ENCODE results near the gene HCAR1.
A peak's percentile ranks its signal among the peaks of the same experiment; 100 is the strongest.
"Not testable (repeated sequence)": the region's sequence is repeated elsewhere in the genome, so short reads cannot be mapped to it uniquely, and the experiment has no call there.

Gene HCAR1

GRCh38 chr12:122721057-122721545, 9.5 kb downstream of the HCAR1 start:
- DNase-seq (ENCODE audit: low spot score), result no peak

- DNase-seq (ENCODE audit: low spot score), result not testable (repeated sequence)
Observed at GRCh38 chr12:122716658-122717057, 14.0 kb downstream of the HCAR1 start, which contains the start of gene HCAR3. HCAR3 (minus strand) TSS chr12:122716811; CDS start chr12:122716737, 74 bp downstream.

DNA sequence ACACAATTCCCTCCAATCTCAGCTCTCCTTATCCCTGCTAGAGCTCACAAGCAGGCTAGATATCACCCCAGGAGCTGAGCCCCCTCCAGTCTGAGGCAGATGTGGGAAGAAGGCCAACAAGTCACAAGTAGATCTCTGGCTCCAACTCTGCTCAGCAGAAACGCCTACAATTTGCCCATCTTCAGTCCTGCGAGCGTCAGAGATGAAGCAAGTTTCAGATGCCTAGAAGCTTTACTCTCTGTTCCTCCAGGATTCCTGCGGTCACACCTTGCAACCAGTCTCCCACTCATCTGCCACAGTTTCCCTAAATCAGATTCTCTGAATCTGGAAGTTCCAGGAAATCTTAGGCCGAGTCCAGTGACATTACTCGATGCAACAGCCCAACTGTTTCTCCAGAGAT, 15.4 kb downstream of the HCAR1 start:
- DNase-seq (ENCODE audit: low spot score), result not testable (repeated sequence)

DNA sequence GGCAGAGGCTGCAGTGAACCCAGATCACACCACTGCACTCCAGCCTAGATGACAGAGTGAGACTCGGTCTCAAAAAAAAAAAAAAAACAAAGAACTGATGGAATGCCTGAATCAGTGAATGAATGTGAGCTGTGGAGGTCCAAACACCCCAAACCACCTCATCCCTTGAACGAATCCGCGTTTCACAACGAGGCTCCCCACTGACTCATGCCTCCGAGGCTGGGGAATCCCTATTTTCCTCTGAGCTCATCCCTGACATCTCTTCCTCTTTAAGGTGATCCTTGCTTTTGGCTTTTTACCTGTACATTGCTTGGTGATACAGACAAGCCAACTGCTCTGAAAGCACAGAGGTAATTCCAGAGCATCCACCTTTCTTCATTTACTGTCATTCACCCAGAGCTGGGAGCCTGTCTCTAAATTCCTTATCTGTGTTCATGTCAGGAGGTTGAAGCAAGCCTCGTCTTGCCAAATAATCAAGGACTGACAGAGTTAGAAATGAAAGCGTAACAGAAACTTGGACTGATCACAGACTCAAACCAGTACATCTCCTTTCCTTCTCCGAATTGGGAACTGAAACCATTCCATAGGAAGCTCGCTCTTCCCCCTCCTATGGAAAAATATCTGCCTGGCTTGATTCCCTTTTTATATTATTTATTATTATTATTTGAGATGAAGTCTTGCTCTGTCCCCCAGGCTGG, 17.0 kb downstream of the HCAR1 start:
- not testable (repeated sequence) for DNase-seq (ENCODE audit: low spot score)

- DNase-seq (ENCODE audit: low spot score), result not testable (repeated sequence)
Observed at GRCh38 chr12:122711266-122711665, 19.4 kb downstream of the HCAR1 start.

DNA sequence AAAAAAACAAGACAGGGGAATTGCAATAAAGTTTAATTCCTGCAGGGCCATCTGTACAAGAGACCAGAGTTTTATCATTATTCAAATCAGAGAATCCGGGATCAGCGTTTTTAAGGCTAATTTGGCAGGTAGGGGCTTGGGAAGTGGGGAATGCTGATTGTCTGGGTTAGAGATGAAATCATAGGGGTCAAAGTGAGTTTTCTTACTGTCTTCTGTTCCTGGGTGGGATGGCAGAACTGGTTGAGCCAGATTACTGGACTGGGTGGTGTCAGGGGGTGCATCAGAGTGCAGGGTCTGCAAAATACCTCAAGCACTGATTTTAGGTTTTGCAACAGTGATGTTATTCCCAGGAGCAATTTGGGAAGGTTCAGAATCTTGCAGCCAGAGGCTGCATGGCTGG, 20.3 kb downstream of the HCAR1 start:
- DNase-seq (ENCODE audit: low spot score), result not testable (repeated sequence)

DNA sequence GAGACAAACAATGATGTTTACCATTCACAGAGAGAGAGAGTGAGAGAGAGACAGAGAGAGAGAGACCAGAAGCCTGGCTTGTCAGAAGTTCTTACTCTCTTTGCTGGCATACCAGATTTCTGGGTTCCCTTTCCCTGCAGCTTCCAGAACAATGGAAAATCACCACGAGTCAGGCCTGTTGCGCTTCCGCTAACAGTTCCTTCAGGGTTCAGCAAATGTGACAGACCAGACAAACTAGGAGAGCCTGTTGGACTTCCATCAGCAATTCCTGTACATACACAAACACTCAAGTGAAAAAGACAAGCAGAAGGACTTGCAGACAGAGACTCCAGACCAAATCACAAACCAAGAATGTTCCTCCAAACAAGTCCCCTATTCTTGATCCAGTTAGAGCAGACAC, 21.4 kb downstream of the HCAR1 start:
- not testable (repeated sequence) for DNase-seq (ENCODE audit: low spot score)

GRCh38 chr12:122703841-122704240, 26.8 kb downstream of the HCAR1 start:
- not testable (repeated sequence) for DNase-seq (ENCODE audit: low spot score)

DNA sequence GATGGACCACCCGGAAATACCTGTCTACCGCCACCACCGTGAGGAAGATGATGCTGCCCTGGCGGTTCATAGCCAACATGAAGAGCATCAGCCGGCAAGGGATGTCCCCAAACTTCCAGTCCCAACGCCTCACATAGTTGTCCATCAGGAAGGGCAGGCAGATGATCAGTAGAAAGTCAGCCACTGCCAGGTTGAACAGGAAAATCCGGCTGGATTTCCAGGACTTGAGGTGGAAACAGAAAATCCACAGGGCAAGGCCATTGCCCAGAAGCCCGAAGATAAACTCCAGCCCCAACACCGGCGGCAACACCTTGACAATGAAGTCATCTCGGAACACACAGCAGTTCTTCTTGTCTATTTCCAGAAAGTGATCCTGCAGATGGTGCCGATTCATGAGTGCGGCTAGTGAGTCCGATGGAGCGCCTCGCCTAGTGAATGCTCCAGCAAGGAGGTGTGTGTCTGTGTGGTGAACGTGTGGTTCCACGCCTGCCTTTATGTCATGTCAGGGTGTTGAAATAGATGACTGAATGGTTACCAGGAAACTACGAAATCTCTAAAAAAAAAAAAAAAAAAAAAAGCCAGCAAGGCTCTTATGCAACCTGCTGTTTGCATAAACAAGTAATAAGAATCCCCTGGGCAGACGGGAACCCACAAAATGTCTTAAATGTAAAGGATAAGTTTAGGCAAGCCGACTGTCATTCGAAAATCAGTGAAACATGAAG, 27.6 kb downstream of the HCAR1 start, which contains the start of gene HCAR2:
Gene HCAR2 (minus strand): TSS at position 468 of the 722 bp plus-strand sequence. CDS start 74 bp downstream, at position 394.
- not testable (repeated sequence) for DNase-seq (ENCODE audit: low spot score)

DNA sequence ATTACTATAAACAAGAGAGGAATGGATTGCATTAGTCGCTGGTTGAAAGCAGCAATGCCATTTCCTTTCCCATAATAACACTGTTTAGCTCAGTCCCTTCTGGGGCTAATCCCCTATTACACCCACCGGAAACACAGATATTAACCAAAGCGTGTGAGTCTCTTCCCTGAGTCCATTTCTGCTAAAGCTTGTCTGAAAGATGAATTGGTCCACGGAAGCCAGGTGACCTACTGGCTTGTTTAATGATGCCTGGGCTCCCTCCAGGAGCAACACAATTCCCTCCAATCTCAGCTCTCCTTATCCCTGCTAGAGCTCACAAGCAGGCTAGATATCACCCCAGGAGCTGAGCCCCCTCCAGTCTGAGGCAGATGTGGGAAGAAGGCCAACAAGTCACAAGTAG, 29.2 kb downstream of the HCAR1 start:
- DNase-seq (ENCODE audit: low spot score), result not testable (repeated sequence)

GRCh38 chr12:122700038-122700710, 30.5 kb downstream of the HCAR1 start:
- DNase-seq (ENCODE audit: low spot score), result not testable (repeated sequence)

GRCh38 chr12:122696922-122697321, 33.7 kb downstream of the HCAR1 start:
- not testable (repeated sequence) for DNase-seq (ENCODE audit: low spot score)

DNA sequence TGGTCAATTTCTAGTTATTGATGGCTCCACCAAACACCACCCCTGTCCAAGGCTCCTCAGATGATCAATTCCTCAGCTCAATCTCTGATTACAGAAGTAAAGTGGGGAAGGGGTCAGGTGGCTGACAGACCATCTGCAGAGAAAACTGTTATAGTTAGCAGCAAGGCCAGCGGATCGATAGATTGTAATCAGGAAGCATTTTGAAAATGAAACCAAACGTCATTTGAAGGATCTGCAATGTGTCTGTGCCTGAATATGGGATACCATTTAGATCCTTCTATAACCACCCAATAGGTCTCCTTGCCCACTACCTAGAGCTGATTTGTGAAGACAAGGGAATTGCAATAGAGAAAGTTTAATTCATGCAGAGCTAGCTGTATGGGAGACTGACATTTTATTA, 39.1 kb downstream of the HCAR1 start:
- no peak for DNase-seq (ENCODE audit: low spot score)

DNA sequence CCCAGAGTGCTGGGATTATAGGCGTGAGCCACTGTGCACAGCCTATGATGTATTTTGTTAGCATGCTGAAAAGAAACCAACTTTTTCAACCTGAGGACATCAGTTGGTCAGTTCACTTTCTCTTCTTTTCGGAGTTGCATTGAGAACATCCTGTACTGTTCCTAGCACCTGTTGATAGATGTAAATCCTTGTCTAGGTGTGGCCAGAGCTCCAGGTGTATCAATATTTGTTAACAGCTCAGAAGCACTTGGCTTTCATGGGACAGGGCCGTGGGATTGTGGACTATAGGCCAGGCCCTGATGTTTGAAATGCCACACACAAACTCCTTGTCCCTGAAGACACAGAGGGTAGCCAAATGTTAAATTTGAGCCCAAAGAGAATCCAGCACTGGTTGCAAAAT, 42.4 kb downstream of the HCAR1 start:
- no peak for DNase-seq (ENCODE audit: low spot score)

GRCh38 chr12:122687086-122687485, 43.6 kb downstream of the HCAR1 start:
- no peak for DNase-seq (ENCODE audit: low spot score)

DNA sequence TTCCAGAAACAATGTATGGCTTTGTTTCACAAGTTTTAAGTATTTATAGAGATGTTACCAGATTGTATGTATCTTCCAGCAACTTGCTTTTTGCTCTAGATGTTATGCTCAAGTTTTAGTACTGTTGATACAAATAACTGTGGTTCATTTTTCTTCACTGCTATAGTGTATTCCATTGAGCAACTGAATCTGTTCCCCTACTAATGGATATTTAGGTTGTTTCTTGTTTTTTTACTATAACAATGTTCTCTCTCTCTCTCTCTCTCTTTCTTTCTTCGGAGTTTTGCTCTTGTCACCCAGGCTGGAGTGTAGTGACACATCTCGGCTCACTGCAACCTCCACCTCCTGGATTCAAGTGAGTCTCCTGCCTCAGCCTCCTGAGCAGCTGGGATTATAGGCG, 44.1 kb downstream of the HCAR1 start:
- DNase-seq (ENCODE audit: low spot score), result no peak

DNA sequence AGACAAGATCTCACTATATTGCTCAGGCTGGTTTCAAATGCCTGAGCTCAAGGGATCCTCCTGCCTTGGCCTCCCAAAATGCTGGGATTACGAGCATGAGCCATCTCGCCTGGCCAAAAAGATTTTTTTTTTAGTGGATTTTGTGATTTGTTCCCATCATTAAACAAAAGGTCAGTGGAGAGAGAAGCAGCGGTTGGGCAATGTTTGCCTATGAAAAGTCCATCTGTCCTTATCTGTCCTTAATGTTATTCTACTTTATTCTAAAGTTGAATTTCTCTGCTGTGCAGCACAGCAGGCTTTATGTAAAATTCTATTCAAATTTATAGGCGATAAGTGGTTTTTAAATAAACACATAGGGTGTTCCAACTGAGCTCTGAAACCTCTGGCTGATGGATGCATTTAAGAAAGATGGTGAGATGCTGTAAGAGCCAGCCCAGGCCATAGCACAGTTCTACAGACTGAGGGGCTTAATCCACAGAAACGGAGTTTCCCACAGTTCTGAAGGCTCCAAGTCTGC, 46.3 kb downstream of the HCAR1 start:
- no peak for DNase-seq (ENCODE audit: low spot score)

GRCh38 chr12:122681814-122682213, 48.8 kb downstream of the HCAR1 start:
- DNase-seq (ENCODE audit: low spot score), result peak; percentile 66

- not testable (repeated sequence) for DNase-seq (ENCODE audit: low spot score)
Observed at GRCh38 chr12:122680989-122681388, 49.7 kb downstream of the HCAR1 start.

GRCh38 chr12:122676781-122677180, 53.9 kb downstream of the HCAR1 start:
- DNase-seq (ENCODE audit: low spot score), result not testable (repeated sequence)
